ENCODE data around the gene POC1A. TPM values are rescaled to one million over a fixed set of nuclear protein-coding genes. Genes with fewer than 3 reads are reported as not detected.
A peak's percentile ranks its signal among the peaks of the same experiment; 100 is the strongest.

Gene POC1A
- total and polyA plus RNA-seq, 12 donors = 0.44 to 3.5 (median 1.1) TPM

- intact Hi-C loops (cut with DNase I) = no loop called here
- H3K4me1 ChIP-seq = peaks cover 3 to 40% (median 14%) of the 10 kb centered on the region in 9 donors
- ATAC-seq (peak in 1 of 8 donors; percentile 45), DNase-seq (no peak)
- H3K9me3 ChIP-seq = no peaks in the 10 kb centered on the region
- 57 to 70% methylated on average over 5 of the region's 5 CpGs for WGBS, 2 donors
- H3K27ac ChIP-seq = no peak overlapping the region
- no peaks in the 10 kb centered on the region for H3K36me3 ChIP-seq
- H3K27me3 ChIP-seq = no peaks in the 10 kb centered on the region
- no peak for TF ChIP-seq CTCF (IDR thresholded peaks at IDR 0.05)
- H3K4me3 ChIP-seq = no peak overlapping the region
Measured at GRCh38 chr3:52062505-52062904, 91.7 kb downstream of the POC1A start.

GRCh38 chr3:52061121-52061910, 92.9 kb downstream of the POC1A start:
- no peaks in the 10 kb centered on the region for H3K9me3 ChIP-seq
- TF ChIP-seq CTCF (IDR thresholded peaks at IDR 0.05) = no peak
- intact Hi-C loops (cut with DNase I) = no loop called here
- WGBS, 2 donors = 74 to 80% methylated on average over 4 of the region's 4 CpGs
- ATAC-seq (no peak), DNase-seq (no peak)
- H3K27ac ChIP-seq = no peak overlapping the region
- no peak overlapping the region for H3K4me3 ChIP-seq
- no peaks in the 10 kb centered on the region for H3K36me3 ChIP-seq
- peaks cover 3 to 47% (median 14%) of the 10 kb centered on the region in 9 donors for H3K4me1 ChIP-seq
- H3K27me3 ChIP-seq = no peaks in the 10 kb centered on the region

GRCh38 chr3:52059781-52060180, 94.4 kb downstream of the POC1A start:
- peaks cover 0 to 41% (median 16%) of the 10 kb centered on the region in 9 donors for H3K4me1 ChIP-seq
- DNase-seq = no peak
- H3K36me3 ChIP-seq = no peaks in the 10 kb centered on the region
- H3K9me3 ChIP-seq = no peaks in the 10 kb centered on the region
- no peak overlapping the region for H3K4me3 ChIP-seq
- WGBS, 2 donors = 95 to 96% methylated on average over 7 of the region's 7 CpGs
- H3K27me3 ChIP-seq = no peaks in the 10 kb centered on the region
- intact Hi-C loops (cut with DNase I) = loop anchor here in 5 of 10 donors (5.0 kb wide), 5 partner anchors 48 to 117 kb away; partner anchors contain the start of genes PARP3 (in 1 of the 5) and RRP9 (in 1 of the 5)
- no peak for TF ChIP-seq CTCF (IDR thresholded peaks at IDR 0.05)
- no peak overlapping the region for H3K27ac ChIP-seq
- ATAC-seq = no peak

GRCh38 chr3:52057812-52058495, 96.3 kb downstream of the POC1A start:
- ATAC-seq (no peak), DNase-seq (no peak)
- no peaks in the 10 kb centered on the region for H3K27me3 ChIP-seq
- peak overlapping the region in 9 of 10 donors; percentile 34 to 93 (median 68) for H3K4me3 ChIP-seq
- peaks cover 7 to 58% (median 32%) of the 10 kb centered on the region in 9 donors for H3K4me1 ChIP-seq
- H3K27ac ChIP-seq = peak overlapping the region in 7 of 10 donors; percentile 64 to 95 (median 89)
- peaks cover 0 to 14% (median 0%) of the 10 kb centered on the region in 9 donors for H3K36me3 ChIP-seq
- H3K9me3 ChIP-seq = no peaks in the 10 kb centered on the region
- TF ChIP-seq CTCF (IDR thresholded peaks at IDR 0.05) = no peak
- WGBS, 2 donors = 71 to 72% methylated on average over 14 of the region's 14 CpGs
- intact Hi-C loops (cut with DNase I) = loop anchor here in 7 of 10 donors (1.0 to 5.0 kb wide), 7 partner anchors 49 to 116 kb away; partner anchors contain the start of genes PARP3 (in 1 of the 7) and RRP9 (in 1 of the 7)
